Measurements from ENCODE around the gene ZCCHC7. TPM values are rescaled to one million over a fixed set of nuclear protein-coding genes. Genes with fewer than 3 reads are reported as not detected.

The ZCCHC7 gene
- total and polyA plus RNA-seq, 10 of the 15 experiments (the other 5 are each of a cell fraction or from before 2014, with no cell fraction given) = 42.9 to 178 (median 53.3) TPM

DNA sequence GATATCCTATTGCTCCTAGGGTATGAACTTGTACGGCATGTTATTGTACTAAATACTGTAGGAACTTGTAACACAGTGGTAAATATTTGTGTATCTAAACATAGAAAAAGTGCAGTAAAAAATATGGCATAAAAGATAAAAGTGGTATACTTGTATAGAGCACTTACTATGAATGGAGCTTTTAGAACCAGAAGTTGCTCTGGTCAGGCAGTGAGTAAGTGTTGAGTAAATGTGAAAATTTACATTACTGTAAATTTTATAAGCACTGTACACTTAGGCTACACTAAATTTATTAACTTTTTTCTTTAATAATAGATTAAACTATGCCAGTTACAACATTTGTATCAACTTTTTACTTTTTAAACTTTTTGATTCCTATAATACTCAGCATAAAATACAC is 109.1 kb downstream of the ZCCHC7 start (continued):
- TF ChIP-seq, protein P1, sequence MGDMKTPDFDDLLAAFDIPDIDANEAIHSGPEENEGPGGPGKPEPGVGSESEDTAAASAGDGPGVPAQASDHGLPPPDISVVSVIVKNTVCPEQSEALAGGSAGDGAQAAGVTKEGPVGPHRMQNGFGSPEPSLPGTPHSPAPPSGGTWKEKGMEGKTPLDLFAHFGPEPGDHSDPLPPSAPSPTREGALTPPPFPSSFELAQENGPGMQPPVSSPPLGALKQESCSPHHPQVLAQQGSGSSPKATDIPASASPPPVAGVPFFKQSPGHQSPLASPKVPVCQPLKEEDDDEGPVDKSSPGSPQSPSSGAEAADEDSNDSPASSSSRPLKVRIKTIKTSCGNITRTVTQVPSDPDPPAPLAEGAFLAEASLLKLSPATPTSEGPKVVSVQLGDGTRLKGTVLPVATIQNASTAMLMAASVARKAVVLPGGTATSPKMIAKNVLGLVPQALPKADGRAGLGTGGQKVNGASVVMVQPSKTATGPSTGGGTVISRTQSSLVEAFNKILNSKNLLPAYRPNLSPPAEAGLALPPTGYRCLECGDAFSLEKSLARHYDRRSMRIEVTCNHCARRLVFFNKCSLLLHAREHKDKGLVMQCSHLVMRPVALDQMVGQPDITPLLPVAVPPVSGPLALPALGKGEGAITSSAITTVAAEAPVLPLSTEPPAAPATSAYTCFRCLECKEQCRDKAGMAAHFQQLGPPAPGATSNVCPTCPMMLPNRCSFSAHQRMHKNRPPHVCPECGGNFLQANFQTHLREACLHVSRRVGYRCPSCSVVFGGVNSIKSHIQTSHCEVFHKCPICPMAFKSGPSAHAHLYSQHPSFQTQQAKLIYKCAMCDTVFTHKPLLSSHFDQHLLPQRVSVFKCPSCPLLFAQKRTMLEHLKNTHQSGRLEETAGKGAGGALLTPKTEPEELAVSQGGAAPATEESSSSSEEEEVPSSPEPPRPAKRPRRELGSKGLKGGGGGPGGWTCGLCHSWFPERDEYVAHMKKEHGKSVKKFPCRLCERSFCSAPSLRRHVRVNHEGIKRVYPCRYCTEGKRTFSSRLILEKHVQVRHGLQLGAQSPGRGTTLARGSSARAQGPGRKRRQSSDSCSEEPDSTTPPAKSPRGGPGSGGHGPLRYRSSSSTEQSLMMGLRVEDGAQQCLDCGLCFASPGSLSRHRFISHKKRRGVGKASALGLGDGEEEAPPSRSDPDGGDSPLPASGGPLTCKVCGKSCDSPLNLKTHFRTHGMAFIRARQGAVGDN (IDR thresholded peaks at IDR 0.05) = no peak
- no peak for TF ChIP-seq NBN (IDR thresholded peaks at IDR 0.05)
- TF ChIP-seq POLR2A (IDR thresholded peaks at IDR 0.05; ENCODE audit: low read depth, low read length) = no peak
- no peak for TF ChIP-seq CBX3 (IDR thresholded peaks at IDR 0.05; ENCODE audit: borderline replicate concordance, low read depth)
- no peak for TF ChIP-seq IKZF2 (IDR thresholded peaks at IDR 0.05)
- TF ChIP-seq ETV6 (conservative IDR thresholded peaks at IDR 0.05 in 1 of 2, IDR thresholded peaks at IDR 0.05 in 1 of 2; ENCODE audit: borderline replicate concordance in 1 of 2, low read depth in 1 of 2) = no peak
- no peak for TF ChIP-seq NR2F1 (conservative IDR thresholded peaks at IDR 0.05)

DNA sequence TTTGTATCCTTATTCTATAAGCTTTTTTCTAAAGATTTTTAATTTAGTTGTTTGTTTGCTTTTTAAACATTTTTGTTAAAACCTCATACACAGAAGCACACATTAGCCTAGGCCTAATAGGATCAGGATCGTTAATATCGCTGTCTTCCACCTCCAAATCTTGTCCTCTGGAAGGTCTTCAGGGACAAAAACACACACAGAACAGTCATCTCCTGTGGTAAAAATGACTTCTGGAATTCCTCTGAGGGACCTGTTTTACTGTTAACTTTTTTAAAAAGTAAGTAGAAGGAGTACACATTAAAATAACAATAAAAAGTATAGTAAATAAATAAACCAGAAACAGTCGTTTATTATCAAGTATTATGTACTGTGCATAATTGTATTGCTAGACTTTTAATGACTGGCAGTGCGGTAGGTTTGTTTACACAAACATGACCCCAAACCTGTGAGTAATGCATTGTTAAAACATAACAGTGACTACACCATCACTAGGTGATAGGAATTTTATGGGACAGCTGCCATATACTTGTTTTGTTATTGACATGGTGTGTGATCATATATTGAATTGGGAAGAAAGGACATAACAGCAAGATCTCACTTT is 109.6 kb downstream of the ZCCHC7 start:
- H2AFZ ChIP-seq (ENCODE audit: control insufficient read depth, low read depth, low read length) = no peak overlapping the region
- H3K9ac ChIP-seq (ENCODE audit: control insufficient read depth, insufficient read depth, low read length) = no peak overlapping the region
- RAD21 ChIA-PET (ENCODE audit: unreplicated experiment) = interaction anchor here (1.0 to 1.8 kb wide), 3 partner anchors 11 to 70 kb away, joined by 3 to 4 read pairs (median 4); no protein-coding TSS in a partner anchor
- SMC1A ChIA-PET (ENCODE audit: uncharacterized antibody, unreplicated experiment) = interaction anchor here (1.0 to 13.0 kb wide), 12 partner anchors 10 to 182 kb away, joined by 3 to 85 read pairs (median 4); no protein-coding TSS in a partner anchor
- DNase-seq (ENCODE audit: low read depth, low spot score) = no peak
- no peak for FAIRE-seq
- H3K4me2 ChIP-seq (ENCODE audit: control insufficient read depth, insufficient read depth) = no peak overlapping the region
- no TSS peak for BruUV-seq (replicated peaks)
- no peak overlapping the region for H3K27ac ChIP-seq (ENCODE audit: control insufficient read depth, insufficient read depth)
- ATAC-seq = no peak
- intact Hi-C loops (cut with micrococcal nuclease; ENCODE audit: unreplicated experiment) = no loop called here
- H3K4me3 ChIP-seq = no peak overlapping the region
- 100% methylated on average over 4 of the region's 4 CpGs for WGBS (ENCODE audit: insufficient coverage, insufficient replicate concordance, low lambda C conversion rate, missing lambda C conversion rate)
- no peaks in the 10 kb centered on the region for H3K27me3 ChIP-seq (replicated peaks in 1 of 2; ENCODE audit: control insufficient read depth in 2 of 2, insufficient read depth in 2 of 2, low read length in 1 of 2)
- H3K4me1 ChIP-seq (ENCODE audit: control insufficient read depth, insufficient read depth, low read length) = no peaks in the 10 kb centered on the region
- CTCF ChIA-PET = interaction anchor here (1.2 to 1.7 kb wide), 2 partner anchors 9 to 21 kb away, joined by 4 to 7 read pairs; no protein-coding TSS in a partner anchor
- H3K9me3 ChIP-seq (replicated peaks; ENCODE audit: control insufficient read depth, insufficient read depth, low read length) = no peaks in the 10 kb centered on the region; the same call in 1 of the 3 replicates
- POLR2A ChIA-PET = interaction anchor here (0.6 to 1.6 kb wide), 5 partner anchors 9 to 26 kb away, joined by 3 to 8 read pairs (median 3); no protein-coding TSS in a partner anchor
- H3K79me2 ChIP-seq (ENCODE audit: control insufficient read depth, insufficient read depth, low read length) = peaks cover 10% of the 10 kb centered on the region
- in situ Hi-C loops (cut with MboI) = no loop called here
- peaks cover 1 to 6% of the 10 kb centered on the region in 2 experiments for H3K36me3 ChIP-seq (ENCODE audit: control insufficient read depth in 2 of 2, insufficient read depth in 2 of 2, low read length in 1 of 2)
- no peaks in the 10 kb centered on the region for H4K20me1 ChIP-seq (ENCODE audit: control insufficient read depth, insufficient read depth)
- TF ChIP-seq, protein P2, sequence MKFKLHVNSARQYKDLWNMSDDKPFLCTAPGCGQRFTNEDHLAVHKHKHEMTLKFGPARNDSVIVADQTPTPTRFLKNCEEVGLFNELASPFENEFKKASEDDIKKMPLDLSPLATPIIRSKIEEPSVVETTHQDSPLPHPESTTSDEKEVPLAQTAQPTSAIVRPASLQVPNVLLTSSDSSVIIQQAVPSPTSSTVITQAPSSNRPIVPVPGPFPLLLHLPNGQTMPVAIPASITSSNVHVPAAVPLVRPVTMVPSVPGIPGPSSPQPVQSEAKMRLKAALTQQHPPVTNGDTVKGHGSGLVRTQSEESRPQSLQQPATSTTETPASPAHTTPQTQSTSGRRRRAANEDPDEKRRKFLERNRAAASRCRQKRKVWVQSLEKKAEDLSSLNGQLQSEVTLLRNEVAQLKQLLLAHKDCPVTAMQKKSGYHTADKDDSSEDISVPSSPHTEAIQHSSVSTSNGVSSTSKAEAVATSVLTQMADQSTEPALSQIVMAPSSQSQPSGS (IDR thresholded peaks at IDR 0.05; ENCODE audit: low read length) = no peak
- TF ChIP-seq SIX5 (IDR thresholded peaks at IDR 0.05; ENCODE audit: low read depth, low read length, severe bottlenecking) = no peak
- TF ChIP-seq RCOR1 (conservative IDR thresholded peaks at IDR 0.05; ENCODE audit: low read depth, low read length) = no peak
- TF ChIP-seq POLR2A (IDR thresholded peaks at IDR 0.05; ENCODE audit: low read depth, low read length) = no peak
- TF ChIP-seq, protein P3, sequence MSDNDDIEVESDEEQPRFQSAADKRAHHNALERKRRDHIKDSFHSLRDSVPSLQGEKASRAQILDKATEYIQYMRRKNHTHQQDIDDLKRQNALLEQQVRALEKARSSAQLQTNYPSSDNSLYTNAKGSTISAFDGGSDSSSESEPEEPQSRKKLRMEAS (IDR thresholded peaks at IDR 0.05; ENCODE audit: low read depth, low read length) = no peak
- TF ChIP-seq KAT2A (conservative IDR thresholded peaks at IDR 0.05; ENCODE audit: control insufficient read depth, low read depth, low read length) = no peak
- no peak for TF ChIP-seq LARP7 (IDR thresholded peaks at IDR 0.05)
- no peak for TF ChIP-seq MTA2 (IDR thresholded peaks at IDR 0.05; ENCODE audit: low read depth)

Measured in GM12878 (cell line).